ENCODE results near the gene OR2T35.
"Not testable (repeated sequence)": the region's sequence is repeated elsewhere in the genome, so short reads cannot be mapped to it uniquely, and the experiment has no call there.

The OR2T35 gene

GRCh38 chr1:248645178-248645577 lies at the start of gene OR2T35:
Gene OR2T35, minus strand, starts transcription at chr1:248645278. Its CDS starts 6,020 bp downstream, at chr1:248639258.
- TF ChIP-seq CTCF (IDR thresholded peaks at IDR 0.05) = not testable (repeated sequence)

GRCh38 chr1:248691567-248692155 lies 46.6 kb upstream of the OR2T35 start:
- TF ChIP-seq CTCF (IDR thresholded peaks at IDR 0.05) = no peak

GRCh38 chr1:248688527-248689298 lies 43.6 kb upstream of the OR2T35 start:
- TF ChIP-seq CTCF (IDR thresholded peaks at IDR 0.05) = no peak

GRCh38 chr1:248686815-248687214 lies 41.7 kb upstream of the OR2T35 start:
- peak; percentile 74 for TF ChIP-seq CTCF (IDR thresholded peaks at IDR 0.05)

- TF ChIP-seq CTCF (IDR thresholded peaks at IDR 0.05) = no peak
Measured at GRCh38 chr1:248681651-248682050, 36.6 kb upstream of the OR2T35 start.

GRCh38 chr1:248670003-248670402 lies 24.9 kb upstream of the OR2T35 start:
- TF ChIP-seq CTCF (IDR thresholded peaks at IDR 0.05) = no peak

GRCh38 chr1:248655354-248655753 lies 10.3 kb upstream of the OR2T35 start, which contains the start of gene OR2T27:
Gene OR2T27, minus strand, starts transcription at chr1:248655528. Its CDS starts 4,644 bp downstream, at chr1:248650884.
- TF ChIP-seq CTCF (IDR thresholded peaks at IDR 0.05) = not testable (repeated sequence)

Measured in LNCAP (cell line).